ENCODE results near the gene EIF4E3.
A peak's percentile ranks its signal among the peaks of the same experiment; 100 is the strongest.

Gene EIF4E3

DNA sequence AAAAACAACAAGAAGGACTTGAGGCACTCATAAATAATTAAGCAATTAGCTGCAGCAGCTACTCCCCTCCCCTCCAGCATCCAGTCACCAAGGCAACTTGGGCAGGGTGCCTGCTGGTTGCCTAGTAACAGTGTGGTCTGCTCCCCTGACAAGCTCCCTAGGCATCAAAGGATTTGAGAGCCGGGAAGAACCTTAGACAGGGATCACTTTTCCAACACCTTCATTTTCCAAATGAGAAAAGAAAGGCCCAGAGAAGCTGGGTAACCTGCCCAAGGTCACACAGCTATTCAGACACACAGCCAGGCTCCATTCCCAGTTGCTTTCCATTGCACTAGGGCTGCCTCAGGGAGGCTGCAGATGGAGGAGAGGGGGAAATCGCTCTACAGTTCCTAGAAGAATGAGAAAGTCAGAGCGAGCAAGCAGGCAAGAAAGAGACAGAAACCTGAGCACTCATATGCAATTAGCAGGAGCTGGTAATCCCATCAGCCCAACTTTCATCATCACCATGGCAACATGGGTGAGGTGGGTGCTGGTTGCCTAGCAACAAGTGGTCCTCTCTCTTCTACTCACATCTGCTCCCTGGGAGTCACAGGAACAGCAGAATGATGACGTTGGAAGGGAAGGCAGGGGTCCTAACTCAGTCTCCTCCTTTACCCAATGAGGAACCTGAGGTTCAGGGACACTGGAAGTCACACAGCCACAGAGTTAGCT, 3.6 kb upstream of the EIF4E3 start:
- no peak overlapping the region for H3K4me3 ChIP-seq (replicated peaks; ENCODE audit: low read depth, low read length)
- TF ChIP-seq CTCF (IDR thresholded peaks at IDR 0.05; ENCODE audit: insufficient read depth, low read length, poor library complexity, severe bottlenecking), result no peak
- no peak for DNase-seq (ENCODE audit: extremely low read depth, insufficient read length)
- no peaks in the 10 kb centered on the region for H3K36me3 ChIP-seq (ENCODE audit: control insufficient read depth, insufficient read depth, low read length)
- H3K27me3 ChIP-seq (replicated peaks; ENCODE audit: control insufficient read depth, insufficient read depth, low read length), result no peaks in the 10 kb centered on the region; the same call in 1 of the 2 replicates

DNA sequence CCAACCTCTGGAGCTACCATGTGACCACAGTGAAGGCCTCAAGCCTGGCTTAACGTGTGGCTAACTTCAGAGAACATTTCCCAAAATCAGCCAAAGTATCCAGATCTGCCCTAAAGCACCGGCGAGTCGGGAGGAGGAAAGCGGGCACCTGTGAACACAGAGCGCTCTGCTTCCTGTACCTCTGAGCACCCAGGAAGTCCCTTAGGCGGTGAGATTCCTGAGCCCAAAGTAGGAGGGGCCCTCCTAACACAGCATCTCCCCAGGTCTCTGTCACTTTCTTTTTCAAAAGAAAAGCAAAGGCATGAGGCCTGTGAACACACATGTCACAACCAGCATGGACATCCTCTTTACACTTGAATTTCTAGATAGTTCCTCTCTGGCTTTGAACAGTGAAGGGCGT, 944 bp upstream of the EIF4E3 start:
- no peak for DNase-seq (ENCODE audit: extremely low read depth, insufficient read length)
- H3K36me3 ChIP-seq (ENCODE audit: control insufficient read depth, insufficient read depth, low read length), result no peaks in the 10 kb centered on the region
- TF ChIP-seq CTCF (IDR thresholded peaks at IDR 0.05; ENCODE audit: insufficient read depth, low read length, poor library complexity, severe bottlenecking), result no peak
- no peak overlapping the region for H3K4me3 ChIP-seq (replicated peaks; ENCODE audit: low read depth, low read length)
- H3K27me3 ChIP-seq (replicated peaks; ENCODE audit: control insufficient read depth, insufficient read depth, low read length), result no peaks in the 10 kb centered on the region; the same call in 1 of the 2 replicates

DNA sequence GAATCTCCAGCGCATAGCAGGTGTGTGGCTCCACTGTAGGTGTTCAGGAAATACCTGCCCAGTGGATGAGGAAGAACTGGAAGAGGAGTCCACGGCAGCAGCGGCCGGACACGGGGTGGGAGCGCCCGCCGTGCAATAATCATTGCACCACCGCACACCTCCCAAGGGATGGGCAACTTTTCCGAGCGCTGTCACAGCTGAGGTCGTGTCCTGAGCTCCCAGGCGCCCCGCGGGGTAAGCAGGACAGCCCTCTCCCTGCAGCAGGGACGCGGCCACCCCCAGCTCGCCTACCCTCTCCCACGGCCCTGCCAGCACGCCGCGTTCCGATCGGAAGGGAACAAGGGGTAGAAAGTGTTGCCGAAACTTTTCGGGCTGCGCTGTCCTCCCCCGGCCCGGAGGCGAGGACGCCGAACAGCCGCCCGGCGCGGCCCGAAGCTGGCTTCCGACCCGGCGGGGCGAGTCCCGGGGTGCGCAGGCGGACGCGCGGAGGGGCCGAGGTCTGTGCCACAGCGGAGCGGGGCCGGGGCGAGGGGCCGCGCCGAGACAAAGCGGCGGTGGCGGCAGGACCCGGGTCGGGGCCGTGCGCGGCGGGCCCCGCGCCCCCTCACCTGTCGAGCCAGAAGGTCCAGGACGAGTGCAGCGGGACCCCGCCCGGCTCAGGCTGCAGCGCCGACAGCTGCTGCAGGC, 475 bp downstream of the EIF4E3 start:
- DNase-seq (ENCODE audit: extremely low read depth, insufficient read length), result peak; percentile 29
- peak overlapping the region; percentile 57 for H3K4me3 ChIP-seq (replicated peaks; ENCODE audit: low read depth, low read length)
- H3K36me3 ChIP-seq (ENCODE audit: control insufficient read depth, insufficient read depth, low read length), result no peaks in the 10 kb centered on the region
- no peaks in the 10 kb centered on the region; the same call in 1 of the 2 replicates for H3K27me3 ChIP-seq (replicated peaks; ENCODE audit: control insufficient read depth, insufficient read depth, low read length)
- TF ChIP-seq CTCF (IDR thresholded peaks at IDR 0.05; ENCODE audit: insufficient read depth, low read length, poor library complexity, severe bottlenecking), result no peak

GRCh38 chr3:71724171-71724453, 1.1 kb downstream of the EIF4E3 start:
- no peak for DNase-seq (ENCODE audit: extremely low read depth, insufficient read length)
- H3K36me3 ChIP-seq (ENCODE audit: control insufficient read depth, insufficient read depth, low read length), result no peaks in the 10 kb centered on the region
- H3K27me3 ChIP-seq (replicated peaks; ENCODE audit: control insufficient read depth, insufficient read depth, low read length), result no peaks in the 10 kb centered on the region; the same call in 1 of the 2 replicates
- no peak for TF ChIP-seq CTCF (IDR thresholded peaks at IDR 0.05; ENCODE audit: insufficient read depth, low read length, poor library complexity, severe bottlenecking)
- H3K4me3 ChIP-seq (replicated peaks; ENCODE audit: low read depth, low read length), result peak overlapping the region; percentile 57

DNA sequence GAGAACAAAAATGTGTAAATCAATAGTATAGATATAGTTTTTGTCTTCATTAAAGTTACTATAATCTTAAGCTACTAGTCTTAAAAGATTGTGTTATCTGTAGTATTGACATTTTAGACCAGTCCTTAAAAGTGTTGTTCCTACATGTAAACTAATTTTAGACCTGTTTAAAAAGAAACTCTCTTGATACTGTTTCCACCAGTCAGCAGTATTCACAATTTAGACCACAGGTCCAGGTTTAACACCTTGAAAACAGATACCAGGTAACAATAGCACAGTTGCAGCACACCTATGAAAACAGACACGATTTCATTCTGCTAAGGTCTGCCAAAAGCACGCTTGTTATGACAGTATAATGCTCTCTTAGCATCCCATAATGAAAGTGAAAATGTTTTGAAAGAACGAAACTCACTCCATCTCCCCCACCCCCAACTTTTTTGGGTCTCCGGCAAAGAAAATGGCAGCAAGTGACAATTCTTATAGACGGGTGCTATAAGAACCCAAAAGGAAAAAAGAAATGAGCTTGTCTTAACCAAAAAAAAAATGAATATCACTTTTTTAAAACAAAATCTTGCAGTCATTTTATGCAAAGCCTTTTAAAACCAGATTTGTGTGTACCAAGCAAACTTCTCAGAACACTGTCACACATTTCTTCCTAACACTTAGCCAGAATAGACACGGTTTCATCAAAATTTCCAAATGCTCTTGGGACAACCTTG, 1.6 kb downstream of the EIF4E3 start:
- Histone ChIP-seq H3K4me3 (replicated peaks; ENCODE audit: low read depth, low read length) (no peak overlapping the region), H3K27me3 (replicated peaks; ENCODE audit: control insufficient read depth, insufficient read depth, low read length) (no peaks in the 10 kb centered on the region; the same call in 1 of the 2 replicates), H3K36me3 (ENCODE audit: control insufficient read depth, insufficient read depth, low read length) (no peaks in the 10 kb centered on the region)
- no peak for TF ChIP-seq CTCF (IDR thresholded peaks at IDR 0.05; ENCODE audit: insufficient read depth, low read length, poor library complexity, severe bottlenecking)
- DNase-seq (ENCODE audit: extremely low read depth, insufficient read length), result no peak

Measured in GM06990 (cell line).